ENCODE measurements around the gene GRHPR. TPM values are rescaled to one million over a fixed set of nuclear protein-coding genes. Genes with fewer than 3 reads are reported as not detected.
A peak's percentile ranks its signal among the peaks of the same experiment; 100 is the strongest.

Gene GRHPR
- polyA plus RNA-seq, 1 donor from 2014 or later: 128 TPM

DNA sequence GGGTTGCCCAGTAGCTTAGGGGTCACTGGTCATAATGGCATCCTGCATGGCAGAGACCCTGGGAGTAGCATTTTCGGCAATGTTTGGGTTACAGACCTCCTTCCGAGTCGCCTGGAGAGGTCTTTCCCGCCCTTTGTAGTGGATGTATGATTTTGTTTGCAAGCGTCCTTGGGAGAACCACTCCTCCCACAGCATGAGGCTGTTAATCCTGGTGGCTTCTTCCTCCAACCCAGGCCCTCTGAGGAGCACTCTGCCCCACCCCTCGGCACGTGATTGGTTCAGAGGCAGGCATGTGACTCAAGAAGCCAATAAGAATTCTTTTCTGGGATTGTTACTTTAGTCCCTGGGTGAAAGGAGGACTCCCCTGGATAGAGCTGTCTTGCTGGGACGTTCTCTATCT lies 30.2 kb upstream of the GRHPR start:
- H3K9ac ChIP-seq (ENCODE audit: low read length): no peak overlapping the region
- no peaks in the 10 kb centered on the region for H3K9me3 ChIP-seq (ENCODE audit: low read length)
- H4K20me1 ChIP-seq (ENCODE audit: insufficient read depth): no peaks in the 10 kb centered on the region
- no peak overlapping the region for H3K27ac ChIP-seq (ENCODE audit: low read length)
- no peak overlapping the region for H3K4me3 ChIP-seq (ENCODE audit: low read length)
- TF ChIP-seq RAD21 (conservative IDR thresholded peaks at IDR 0.05): no peak
- TF ChIP-seq, protein P1, sequence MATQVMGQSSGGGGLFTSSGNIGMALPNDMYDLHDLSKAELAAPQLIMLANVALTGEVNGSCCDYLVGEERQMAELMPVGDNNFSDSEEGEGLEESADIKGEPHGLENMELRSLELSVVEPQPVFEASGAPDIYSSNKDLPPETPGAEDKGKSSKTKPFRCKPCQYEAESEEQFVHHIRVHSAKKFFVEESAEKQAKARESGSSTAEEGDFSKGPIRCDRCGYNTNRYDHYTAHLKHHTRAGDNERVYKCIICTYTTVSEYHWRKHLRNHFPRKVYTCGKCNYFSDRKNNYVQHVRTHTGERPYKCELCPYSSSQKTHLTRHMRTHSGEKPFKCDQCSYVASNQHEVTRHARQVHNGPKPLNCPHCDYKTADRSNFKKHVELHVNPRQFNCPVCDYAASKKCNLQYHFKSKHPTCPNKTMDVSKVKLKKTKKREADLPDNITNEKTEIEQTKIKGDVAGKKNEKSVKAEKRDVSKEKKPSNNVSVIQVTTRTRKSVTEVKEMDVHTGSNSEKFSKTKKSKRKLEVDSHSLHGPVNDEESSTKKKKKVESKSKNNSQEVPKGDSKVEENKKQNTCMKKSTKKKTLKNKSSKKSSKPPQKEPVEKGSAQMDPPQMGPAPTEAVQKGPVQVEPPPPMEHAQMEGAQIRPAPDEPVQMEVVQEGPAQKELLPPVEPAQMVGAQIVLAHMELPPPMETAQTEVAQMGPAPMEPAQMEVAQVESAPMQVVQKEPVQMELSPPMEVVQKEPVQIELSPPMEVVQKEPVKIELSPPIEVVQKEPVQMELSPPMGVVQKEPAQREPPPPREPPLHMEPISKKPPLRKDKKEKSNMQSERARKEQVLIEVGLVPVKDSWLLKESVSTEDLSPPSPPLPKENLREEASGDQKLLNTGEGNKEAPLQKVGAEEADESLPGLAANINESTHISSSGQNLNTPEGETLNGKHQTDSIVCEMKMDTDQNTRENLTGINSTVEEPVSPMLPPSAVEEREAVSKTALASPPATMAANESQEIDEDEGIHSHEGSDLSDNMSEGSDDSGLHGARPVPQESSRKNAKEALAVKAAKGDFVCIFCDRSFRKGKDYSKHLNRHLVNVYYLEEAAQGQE (IDR thresholded peaks at IDR 0.05; ENCODE audit: borderline replicate concordance): no peak
- no peak for TF ChIP-seq EZH2 (IDR thresholded peaks at IDR 0.05; ENCODE audit: borderline replicate concordance, insufficient read depth, low read length, poor library complexity, severe bottlenecking)
- no peak overlapping the region for H2AFZ ChIP-seq (ENCODE audit: low read depth, low read length)
- H3K27me3 ChIP-seq (ENCODE audit: insufficient read depth, low read depth, low read length): no peaks in the 10 kb centered on the region
- no peaks in the 10 kb centered on the region for H3K36me3 ChIP-seq (ENCODE audit: insufficient read depth, low read length)
- H3K9me2 ChIP-seq (ENCODE audit: insufficient read depth, low read length): no peaks in the 10 kb centered on the region
- no peak overlapping the region for H3K4me2 ChIP-seq (ENCODE audit: low read length)
- H3K79me2 ChIP-seq (replicated peaks; ENCODE audit: insufficient read depth, low read length): no peaks in the 10 kb centered on the region
- no peaks in the 10 kb centered on the region for H3F3A ChIP-seq (ENCODE audit: insufficient read depth, low read length, poor library complexity, severe bottlenecking)

DNA sequence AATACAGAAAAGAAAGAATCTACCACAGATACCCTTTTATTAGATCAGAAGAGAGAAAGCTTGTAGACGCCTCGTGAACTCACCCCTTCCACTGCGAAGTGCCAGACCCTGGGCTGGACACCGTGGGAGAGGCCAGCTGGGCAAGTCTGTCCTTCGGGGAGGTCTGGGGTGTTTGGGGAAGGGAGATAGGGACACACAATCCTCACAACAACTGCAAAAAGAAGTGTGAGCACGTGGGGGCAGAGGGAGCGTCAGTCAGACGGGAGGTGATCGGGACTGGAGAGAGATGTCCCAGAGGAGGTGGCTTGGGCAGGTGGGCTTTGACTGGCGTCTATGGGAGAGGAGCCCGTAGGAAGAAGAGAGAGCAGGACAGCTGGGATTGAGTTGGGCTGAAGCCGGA lies 27.3 kb upstream of the GRHPR start:
- Histone ChIP-seq H3K9me2 (ENCODE audit: insufficient read depth, low read length) (no peaks in the 10 kb centered on the region), H3K27me3 (ENCODE audit: insufficient read depth, low read depth, low read length) (no peaks in the 10 kb centered on the region), H2AFZ (ENCODE audit: low read depth, low read length) (no peak overlapping the region), H3K36me3 (ENCODE audit: insufficient read depth, low read length) (no peaks in the 10 kb centered on the region), H3K27ac (ENCODE audit: low read length) (peak overlapping the region; percentile 34), H3K9me3 (ENCODE audit: low read length) (no peaks in the 10 kb centered on the region), H4K20me1 (ENCODE audit: insufficient read depth) (no peaks in the 10 kb centered on the region), H3K9ac (ENCODE audit: low read length) (no peak overlapping the region), H3F3A (ENCODE audit: insufficient read depth, low read length, poor library complexity, severe bottlenecking) (no peaks in the 10 kb centered on the region), H3K4me2 (ENCODE audit: low read length) (no peak overlapping the region), H3K4me3 (ENCODE audit: low read length) (no peak overlapping the region), H3K79me2 (replicated peaks; ENCODE audit: insufficient read depth, low read length) (no peaks in the 10 kb centered on the region)
- TF ChIP-seq TAF1 (IDR thresholded peaks at IDR 0.05; ENCODE audit: low read depth): no peak
- TF ChIP-seq, protein P2, sequence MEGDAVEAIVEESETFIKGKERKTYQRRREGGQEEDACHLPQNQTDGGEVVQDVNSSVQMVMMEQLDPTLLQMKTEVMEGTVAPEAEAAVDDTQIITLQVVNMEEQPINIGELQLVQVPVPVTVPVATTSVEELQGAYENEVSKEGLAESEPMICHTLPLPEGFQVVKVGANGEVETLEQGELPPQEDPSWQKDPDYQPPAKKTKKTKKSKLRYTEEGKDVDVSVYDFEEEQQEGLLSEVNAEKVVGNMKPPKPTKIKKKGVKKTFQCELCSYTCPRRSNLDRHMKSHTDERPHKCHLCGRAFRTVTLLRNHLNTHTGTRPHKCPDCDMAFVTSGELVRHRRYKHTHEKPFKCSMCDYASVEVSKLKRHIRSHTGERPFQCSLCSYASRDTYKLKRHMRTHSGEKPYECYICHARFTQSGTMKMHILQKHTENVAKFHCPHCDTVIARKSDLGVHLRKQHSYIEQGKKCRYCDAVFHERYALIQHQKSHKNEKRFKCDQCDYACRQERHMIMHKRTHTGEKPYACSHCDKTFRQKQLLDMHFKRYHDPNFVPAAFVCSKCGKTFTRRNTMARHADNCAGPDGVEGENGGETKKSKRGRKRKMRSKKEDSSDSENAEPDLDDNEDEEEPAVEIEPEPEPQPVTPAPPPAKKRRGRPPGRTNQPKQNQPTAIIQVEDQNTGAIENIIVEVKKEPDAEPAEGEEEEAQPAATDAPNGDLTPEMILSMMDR (IDR thresholded peaks at IDR 0.05; ENCODE audit: poor library complexity, severe bottlenecking): no peak
- no peak for TF ChIP-seq POLR2AphosphoS5 (IDR thresholded peaks at IDR 0.05)
- TF ChIP-seq, protein P1 (IDR thresholded peaks at IDR 0.05; ENCODE audit: borderline replicate concordance): no peak
- no peak for TF ChIP-seq EP300 (conservative IDR thresholded peaks at IDR 0.05; ENCODE audit: poor library complexity, severe bottlenecking)
- no peak for TF ChIP-seq SMC3 (conservative IDR thresholded peaks at IDR 0.05; ENCODE audit: poor library complexity)
- TF ChIP-seq EZH2 (IDR thresholded peaks at IDR 0.05; ENCODE audit: borderline replicate concordance, insufficient read depth, low read length, poor library complexity, severe bottlenecking): no peak
- no peak for TF ChIP-seq MXI1 (conservative IDR thresholded peaks at IDR 0.05; ENCODE audit: poor library complexity, severe bottlenecking)
- no peak for TF ChIP-seq RAD21 (conservative IDR thresholded peaks at IDR 0.05)
